GM21447 (cell line): ENCODE results near the gene RNF208.

Experiments
- ATAC-seq: cut with Tn5 transposase; IDR thresholded peaks from one replicate; pipeline ENCODE4 v1.9.1; 2021; ENCODE audit not compliant: unreplicated experiment

RNF208 gene

GRCh38 chr9:137228506-137228967 is 6.5 kb upstream of the RNF208 start:
- no peak for ATAC-seq

GRCh38 chr9:137227853-137228505 is 5.9 kb upstream of the RNF208 start:
- no peak for ATAC-seq

- no peak for ATAC-seq
Observed at GRCh38 chr9:137227054-137227852, 5.2 kb upstream of the RNF208 start, which contains the start of gene RNF224. Gene RNF224 (plus strand): TSS chr9:137227502. CDS start chr9:137228336, 834 bp downstream.

- ATAC-seq: no peak
Observed at GRCh38 chr9:137226338-137227053, 4.5 kb upstream of the RNF208 start.

GRCh38 chr9:137225699-137226331 is 3.8 kb upstream of the RNF208 start:
- ATAC-seq: no peak

- ATAC-seq: no peak
Observed at GRCh38 chr9:137224830-137225694, 3.0 kb upstream of the RNF208 start, which contains the start of gene CYSRT1. Gene CYSRT1 (plus strand): TSS chr9:137225174. CDS start chr9:137225622, 448 bp downstream.

GRCh38 chr9:137223078-137223970 is 1.3 kb upstream of the RNF208 start:
- ATAC-seq: peak; percentile 63

GRCh38 chr9:137221506-137222111 is 431 bp downstream of the RNF208 start:
- ATAC-seq: no peak

GRCh38 chr9:137221095-137221505 is 940 bp downstream of the RNF208 start:
- no peak for ATAC-seq

- ATAC-seq: no peak
Observed at GRCh38 chr9:137220317-137221094, 1.5 kb downstream of the RNF208 start.

GRCh38 chr9:137219757-137220316 is 2.2 kb downstream of the RNF208 start:
- no peak for ATAC-seq

- no peak for ATAC-seq
Observed at GRCh38 chr9:137218754-137219271, 3.2 kb downstream of the RNF208 start.

- no peak for ATAC-seq
Observed at GRCh38 chr9:137218212-137218753, 3.8 kb downstream of the RNF208 start.

- no peak for ATAC-seq
Observed at GRCh38 chr9:137217276-137218211, 4.5 kb downstream of the RNF208 start.

- ATAC-seq: no peak
Observed at GRCh38 chr9:137216188-137216965, 5.7 kb downstream of the RNF208 start.
